Measurements from ENCODE around the gene LIMA1. TPM values are rescaled to one million over a fixed set of nuclear protein-coding genes. Genes with fewer than 3 reads are reported as not detected.

Gene LIMA1
- total RNA-seq, 6 experiments from 2014 or later, result 7.3 to 21.9 (median 13.1) TPM

DNA sequence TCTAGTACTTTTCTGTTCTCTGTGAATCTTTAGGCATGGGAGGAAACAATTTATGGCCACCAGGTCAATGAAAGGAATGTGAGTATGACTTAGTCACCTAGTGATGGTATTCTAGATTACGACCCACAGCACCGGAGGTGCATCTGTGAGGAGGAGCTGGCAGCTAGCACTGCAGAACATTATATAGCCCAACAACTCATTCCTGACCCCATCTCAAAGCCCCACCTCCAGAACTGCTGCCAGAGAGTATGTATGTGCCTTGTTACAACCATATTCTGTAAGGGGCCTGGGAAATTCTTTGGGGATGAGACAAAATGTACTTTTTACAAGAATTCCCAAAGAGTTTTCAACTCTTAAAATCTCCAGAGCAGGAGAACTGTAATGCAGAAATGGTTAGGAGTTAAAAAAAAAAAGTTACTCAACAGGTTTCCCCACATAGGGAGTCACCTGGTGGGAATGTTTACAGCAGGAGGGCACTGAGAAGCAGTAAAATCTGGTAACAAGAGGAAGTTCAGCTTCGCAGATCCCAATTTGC, 81.3 kb downstream of the LIMA1 start:
- Histone ChIP-seq H3K4me1 (no peaks in the 10 kb centered on the region), H3K36me3 (peaks cover 0 to 21% (median under 1%) of the 10 kb centered on the region in 4 donors), H3K27me3 (no peaks in the 10 kb centered on the region), H3K4me3 (no peak overlapping the region), H3K9me3 (no peaks in the 10 kb centered on the region), H3K27ac (no peak overlapping the region)
- WGBS (ENCODE audit: insufficient coverage, low coverage, low lambda C conversion rate, missing lambda C conversion rate), result 72% methylated on average over 2 of the region's 3 CpGs
- intact Hi-C loops (cut with DNase I), result no loop called here
- ATAC-seq (no peak), DNase-seq (no peak)
- TF ChIP-seq, protein P1, sequence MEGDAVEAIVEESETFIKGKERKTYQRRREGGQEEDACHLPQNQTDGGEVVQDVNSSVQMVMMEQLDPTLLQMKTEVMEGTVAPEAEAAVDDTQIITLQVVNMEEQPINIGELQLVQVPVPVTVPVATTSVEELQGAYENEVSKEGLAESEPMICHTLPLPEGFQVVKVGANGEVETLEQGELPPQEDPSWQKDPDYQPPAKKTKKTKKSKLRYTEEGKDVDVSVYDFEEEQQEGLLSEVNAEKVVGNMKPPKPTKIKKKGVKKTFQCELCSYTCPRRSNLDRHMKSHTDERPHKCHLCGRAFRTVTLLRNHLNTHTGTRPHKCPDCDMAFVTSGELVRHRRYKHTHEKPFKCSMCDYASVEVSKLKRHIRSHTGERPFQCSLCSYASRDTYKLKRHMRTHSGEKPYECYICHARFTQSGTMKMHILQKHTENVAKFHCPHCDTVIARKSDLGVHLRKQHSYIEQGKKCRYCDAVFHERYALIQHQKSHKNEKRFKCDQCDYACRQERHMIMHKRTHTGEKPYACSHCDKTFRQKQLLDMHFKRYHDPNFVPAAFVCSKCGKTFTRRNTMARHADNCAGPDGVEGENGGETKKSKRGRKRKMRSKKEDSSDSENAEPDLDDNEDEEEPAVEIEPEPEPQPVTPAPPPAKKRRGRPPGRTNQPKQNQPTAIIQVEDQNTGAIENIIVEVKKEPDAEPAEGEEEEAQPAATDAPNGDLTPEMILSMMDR (IDR thresholded peaks at IDR 0.05), result no peak
- TF ChIP-seq POLR2A (IDR thresholded peaks at IDR 0.05), result no peak

DNA sequence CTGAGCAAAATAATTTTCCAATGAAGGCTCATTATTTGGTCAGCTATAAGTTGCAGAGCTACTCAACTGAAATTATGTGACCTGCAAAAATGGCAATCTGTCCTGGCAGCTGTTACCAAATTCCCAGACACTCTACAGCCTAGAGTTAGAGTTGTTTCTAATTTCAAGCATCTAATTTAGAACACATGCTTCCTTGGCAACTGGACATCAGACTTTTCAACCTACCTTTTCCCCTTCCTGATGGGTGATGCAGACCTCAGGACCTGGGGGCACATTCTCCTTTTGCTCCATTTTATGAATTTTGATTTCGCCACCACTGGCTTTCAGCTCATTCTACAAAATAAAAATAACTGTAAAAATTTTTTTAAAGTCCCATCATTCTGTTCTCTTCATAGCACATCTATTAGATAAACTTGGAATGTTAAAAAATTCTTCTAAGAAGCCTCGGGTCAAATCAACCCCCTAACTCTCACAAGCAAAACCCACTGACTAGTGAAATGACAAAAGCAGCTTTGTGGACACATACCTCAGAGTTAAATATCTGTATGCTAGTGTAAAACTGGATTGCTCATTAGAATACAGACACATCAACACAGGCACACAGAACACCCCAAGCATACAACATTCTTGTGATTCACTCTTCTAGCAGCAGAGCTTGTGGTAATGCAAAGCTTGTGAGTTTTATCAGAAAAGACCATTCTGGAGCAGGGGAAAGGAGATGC, 82.6 kb downstream of the LIMA1 start:
- no peaks in the 10 kb centered on the region for H3K27me3 ChIP-seq
- no peak for TF ChIP-seq POLR2A (IDR thresholded peaks at IDR 0.05)
- TF ChIP-seq, protein P1 (IDR thresholded peaks at IDR 0.05), result no peak
- H3K4me3 ChIP-seq, result no peak overlapping the region
- no peak overlapping the region for H3K27ac ChIP-seq
- H3K9me3 ChIP-seq, result no peaks in the 10 kb centered on the region
- 84% methylated on average over 2 of the region's 2 CpGs for WGBS (ENCODE audit: insufficient coverage, low coverage, low lambda C conversion rate, missing lambda C conversion rate)
- peaks cover 0 to 21% (median under 1%) of the 10 kb centered on the region in 4 donors for H3K36me3 ChIP-seq
- no peaks in the 10 kb centered on the region for H3K4me1 ChIP-seq
- DNase-seq (no peak), ATAC-seq (no peak)
- intact Hi-C loops (cut with DNase I), result no loop called here

DNA sequence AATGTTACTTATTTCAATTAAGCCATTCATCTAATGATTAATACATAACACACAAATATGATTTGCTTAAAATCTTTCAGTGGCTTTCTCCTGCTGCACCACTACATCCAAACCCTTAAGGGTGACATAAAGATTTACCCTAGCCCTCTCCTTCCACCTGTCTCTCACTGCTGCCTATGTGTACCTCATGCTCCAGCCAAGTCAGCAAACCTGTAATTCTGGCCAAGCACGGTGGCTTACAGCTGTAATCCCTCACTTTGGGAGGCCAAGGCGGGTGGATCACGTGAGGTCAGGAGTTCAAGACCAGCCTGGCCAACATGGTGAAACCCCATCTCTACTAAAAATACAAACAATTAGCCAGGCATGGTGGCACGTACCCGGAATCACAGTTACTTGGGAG, 84.5 kb downstream of the LIMA1 start:
- Histone ChIP-seq H3K27me3 (no peaks in the 10 kb centered on the region), H3K4me3 (no peak overlapping the region), H3K9me3 (no peaks in the 10 kb centered on the region), H3K36me3 (peaks cover 0 to 17% (median 0%) of the 10 kb centered on the region in 4 donors), H3K27ac (no peak overlapping the region), H3K4me1 (no peaks in the 10 kb centered on the region)
- no peak for ATAC-seq
- intact Hi-C loops (cut with DNase I), result no loop called here
- 100% methylated on average over 3 of the region's 5 CpGs for WGBS (ENCODE audit: insufficient coverage, low coverage, low lambda C conversion rate, missing lambda C conversion rate)
- no peak for DNase-seq
- TF ChIP-seq, protein P1 (IDR thresholded peaks at IDR 0.05), result no peak
- no peak for TF ChIP-seq POLR2A (IDR thresholded peaks at IDR 0.05)

DNA sequence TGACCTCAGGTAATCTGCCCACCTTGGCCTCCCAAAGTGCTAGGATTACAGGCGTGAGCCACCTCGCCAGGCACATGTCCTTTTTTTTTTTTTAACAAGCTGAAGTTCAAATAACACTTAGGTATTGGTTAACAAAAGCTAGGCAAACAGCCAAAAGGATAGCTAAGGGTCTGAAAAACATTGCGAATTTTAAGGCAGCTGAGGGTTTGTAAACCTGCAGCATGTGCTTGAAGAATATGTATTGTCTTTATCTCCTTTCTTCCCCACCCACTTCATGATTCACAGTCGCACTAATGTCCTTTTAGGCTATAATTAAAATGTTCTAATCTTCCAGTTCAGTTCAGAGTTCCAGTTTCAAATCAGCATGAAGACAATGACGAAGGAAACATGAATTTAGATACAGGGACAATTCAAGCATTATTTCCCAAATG, 86.0 kb downstream of the LIMA1 start:
- no peak for TF ChIP-seq POLR2A (IDR thresholded peaks at IDR 0.05)
- TF ChIP-seq, protein P1 (IDR thresholded peaks at IDR 0.05), result no peak
- peak in 1 of 4 donors; percentile 16 for ATAC-seq
- Histone ChIP-seq H3K36me3 (peaks cover 0 to 13% (median 0%) of the 10 kb centered on the region in 4 donors), H3K9me3 (no peaks in the 10 kb centered on the region), H3K27ac (no peak overlapping the region), H3K27me3 (no peaks in the 10 kb centered on the region), H3K4me3 (no peak overlapping the region), H3K4me1 (no peaks in the 10 kb centered on the region)
- intact Hi-C loops (cut with DNase I), result no loop called here
- 55% methylated on average over 5 of the region's 5 CpGs for WGBS (ENCODE audit: insufficient coverage, low coverage, low lambda C conversion rate, missing lambda C conversion rate)
- no peak for DNase-seq
